ENCODE results near the gene MBD4. TPM values are rescaled to one million over a fixed set of nuclear protein-coding genes. Genes with fewer than 3 reads are reported as not detected.

MBD4 gene
- total and polyA plus RNA-seq, 12 donors, result 11.1 to 37.8 (median 19.2) TPM

- no peak for TF ChIP-seq CTCF (IDR thresholded peaks at IDR 0.05)
- Histone ChIP-seq H3K4me3 (no peak overlapping the region), H3K27me3 (no peaks in the 10 kb centered on the region), H3K36me3 (peaks cover 0 to 82% (median 36%) of the 10 kb centered on the region in 9 donors), H3K9me3 (no peaks in the 10 kb centered on the region), H3K27ac (no peak overlapping the region), H3K4me1 (peaks cover 2 to 45% (median 28%) of the 10 kb centered on the region in 9 donors)
- ATAC-seq (no peak), DNase-seq (no peak)
- intact Hi-C loops (cut with DNase I), result no loop called here
Measured at GRCh38 chr3:129432671-129433070, 7.1 kb downstream of the MBD4 start.

- H3K4me3 ChIP-seq, result no peak overlapping the region
- intact Hi-C loops (cut with DNase I), result no loop called here
Measured at GRCh38 chr3:129432036-129432435, 7.7 kb downstream of the MBD4 start.

GRCh38 chr3:129429602-129430001, 10.1 kb downstream of the MBD4 start:
- no peak for DNase-seq
- TF ChIP-seq CTCF (IDR thresholded peaks at IDR 0.05), result no peak
- H3K27ac ChIP-seq, result peak overlapping the region in 1 of 10 donors; percentile 80
- no peaks in the 10 kb centered on the region for H3K27me3 ChIP-seq
- 90 to 93% methylated on average over 4 of the region's 4 CpGs for WGBS, 2 donors
- peaks cover 0 to 51% (median 31%) of the 10 kb centered on the region in 9 donors for H3K36me3 ChIP-seq
- H3K9me3 ChIP-seq, result no peaks in the 10 kb centered on the region
- intact Hi-C loops (cut with DNase I), result no loop called here
- no peak for ATAC-seq
- no peak overlapping the region for H3K4me3 ChIP-seq
- peaks cover 0 to 25% (median 18%) of the 10 kb centered on the region in 9 donors for H3K4me1 ChIP-seq

More at GRCh38 chr3:129432036-129432435, 7.7 kb downstream of the MBD4 start:
- no peaks in the 10 kb centered on the region for H3K9me3 ChIP-seq
- peaks cover 0 to 75% (median 31%) of the 10 kb centered on the region in 9 donors for H3K36me3 ChIP-seq
- H3K27me3 ChIP-seq, result no peaks in the 10 kb centered on the region
- DNase-seq, result no peak
- ATAC-seq, result no peak
- H3K27ac ChIP-seq, result no peak overlapping the region
- H3K4me1 ChIP-seq, result peaks cover 2 to 45% (median 28%) of the 10 kb centered on the region in 9 donors
- TF ChIP-seq CTCF (IDR thresholded peaks at IDR 0.05), result no peak
- 89 to 92% methylated on average over 7 of the region's 7 CpGs for WGBS, 2 donors

- intact Hi-C loops (cut with DNase I), result no loop called here
- no peak for DNase-seq
- no peaks in the 10 kb centered on the region for H3K9me3 ChIP-seq
- peaks cover 0 to 19% (median 14%) of the 10 kb centered on the region in 9 donors for H3K4me1 ChIP-seq
- peak overlapping the region in 6 of 10 donors; percentile 4 to 80 (median 69) for H3K27ac ChIP-seq
- no peak for TF ChIP-seq CTCF (IDR thresholded peaks at IDR 0.05)
- WGBS, 2 donors, result 63 to 80% methylated on average over 3 of the region's 3 CpGs
- no peaks in the 10 kb centered on the region for H3K27me3 ChIP-seq
- H3K36me3 ChIP-seq, result peaks cover 0 to 46% (median 31%) of the 10 kb centered on the region in 9 donors
- H3K4me3 ChIP-seq, result peak overlapping the region in 6 of 10 donors; percentile 35 to 74 (median 57)
- no peak for ATAC-seq
Measured at GRCh38 chr3:129429080-129429451, 10.7 kb downstream of the MBD4 start.

All from heart right ventricle (tissue), 16 donors.